ENCODE results near the gene RFX2.
"Not testable (repeated sequence)": the region's sequence is repeated elsewhere in the genome, so short reads cannot be mapped to it uniquely, and the experiment has no call there.

RFX2 gene

GRCh38 chr19:6073858-6074708, 36.2 kb downstream of the RFX2 start:
- DNase-seq = no peak

DNA sequence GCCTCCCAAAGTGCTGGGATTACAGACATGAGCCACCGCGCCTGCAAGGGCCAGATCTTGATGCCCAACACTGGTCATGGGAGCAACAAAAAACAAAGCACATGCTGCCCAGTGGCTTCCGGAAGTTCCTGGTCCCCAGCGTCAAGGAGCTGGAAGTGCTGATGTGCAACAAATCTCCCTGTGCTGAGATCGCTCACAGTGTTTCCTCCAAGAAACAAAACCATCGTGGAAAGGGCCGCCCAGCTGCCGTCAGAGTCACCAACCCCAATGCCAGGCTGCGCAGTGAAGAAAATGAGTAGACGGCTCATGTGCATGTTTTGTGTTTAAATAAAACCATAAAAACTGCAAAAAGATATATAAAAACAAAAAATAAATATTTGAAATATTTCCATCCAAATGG, 37.1 kb downstream of the RFX2 start:
- DNase-seq = not testable (repeated sequence)

- no peak for DNase-seq
Measured at GRCh38 chr19:6071875-6072274, 38.4 kb downstream of the RFX2 start.

GRCh38 chr19:6070720-6071485, 39.4 kb downstream of the RFX2 start:
- peak; percentile 95 for DNase-seq

- DNase-seq = no peak
Measured at GRCh38 chr19:6070207-6070681, 40.1 kb downstream of the RFX2 start.

DNA sequence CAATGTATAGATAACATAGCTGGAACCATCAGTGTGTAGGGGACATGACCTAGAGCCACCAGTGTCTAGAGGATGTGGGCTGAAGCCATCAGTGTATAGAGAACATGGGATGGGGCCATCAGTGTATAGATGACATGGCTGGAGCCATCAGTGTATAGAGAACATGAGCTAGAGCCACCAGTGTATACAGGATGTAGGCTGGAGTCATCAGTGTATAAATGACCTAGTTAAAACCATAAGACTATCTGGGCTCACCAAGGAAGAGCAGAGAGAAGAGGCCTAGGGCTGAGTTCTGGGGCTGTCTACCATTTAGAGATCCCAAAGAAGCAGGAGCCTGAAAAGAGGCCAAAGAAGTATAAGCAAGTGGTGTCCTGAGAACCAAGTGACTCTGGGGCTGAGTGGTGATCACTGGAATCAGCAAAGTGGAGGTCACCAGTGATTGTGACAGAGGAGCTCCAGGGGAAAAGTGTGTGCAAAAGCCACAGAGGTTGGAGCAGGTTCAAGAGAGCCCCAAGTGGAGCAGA, 41.0 kb downstream of the RFX2 start:
- no peak for DNase-seq

DNA sequence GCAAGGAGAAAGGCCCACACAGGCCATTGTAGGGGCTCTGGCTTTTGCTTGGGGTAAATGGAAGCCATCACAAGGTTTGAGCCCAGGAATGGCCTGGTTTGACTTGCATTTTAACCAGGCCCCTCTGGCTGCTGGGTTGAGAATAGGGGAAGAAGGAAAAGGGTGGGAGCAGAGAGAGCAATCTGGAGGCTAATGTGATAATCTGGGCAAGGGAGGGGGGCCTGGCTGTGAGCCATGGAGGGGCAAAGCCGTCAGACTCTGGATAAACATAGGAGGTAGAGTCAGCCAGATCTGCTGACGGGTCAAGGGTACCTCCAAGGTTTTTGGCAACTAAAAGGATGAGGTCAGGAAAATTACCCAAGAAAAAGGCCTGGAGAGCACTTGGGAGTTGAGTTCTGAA, 41.6 kb downstream of the RFX2 start:
- no peak for DNase-seq

DNA sequence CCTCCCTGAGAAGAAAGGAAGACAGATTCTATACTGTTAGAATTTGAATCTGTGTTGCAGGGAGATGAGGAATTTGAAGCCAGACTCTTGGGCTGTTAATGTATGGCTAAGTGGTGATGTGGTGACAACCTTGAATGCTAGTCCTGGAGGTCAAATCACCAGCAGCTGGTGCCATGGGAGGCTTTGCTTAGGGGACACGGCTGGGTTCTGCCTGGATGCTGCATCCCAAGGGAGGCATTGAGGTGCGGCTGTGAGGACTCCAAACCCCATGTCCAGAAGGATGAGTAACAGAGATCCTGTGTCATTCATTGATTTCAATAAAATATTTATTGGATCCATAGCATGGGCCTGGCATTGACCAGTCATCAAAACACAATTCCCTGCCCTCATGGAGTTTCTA, 42.3 kb downstream of the RFX2 start:
- no peak for DNase-seq

- DNase-seq = peak; percentile 94
Measured at GRCh38 chr19:6066661-6067646, 43.3 kb downstream of the RFX2 start.

DNA sequence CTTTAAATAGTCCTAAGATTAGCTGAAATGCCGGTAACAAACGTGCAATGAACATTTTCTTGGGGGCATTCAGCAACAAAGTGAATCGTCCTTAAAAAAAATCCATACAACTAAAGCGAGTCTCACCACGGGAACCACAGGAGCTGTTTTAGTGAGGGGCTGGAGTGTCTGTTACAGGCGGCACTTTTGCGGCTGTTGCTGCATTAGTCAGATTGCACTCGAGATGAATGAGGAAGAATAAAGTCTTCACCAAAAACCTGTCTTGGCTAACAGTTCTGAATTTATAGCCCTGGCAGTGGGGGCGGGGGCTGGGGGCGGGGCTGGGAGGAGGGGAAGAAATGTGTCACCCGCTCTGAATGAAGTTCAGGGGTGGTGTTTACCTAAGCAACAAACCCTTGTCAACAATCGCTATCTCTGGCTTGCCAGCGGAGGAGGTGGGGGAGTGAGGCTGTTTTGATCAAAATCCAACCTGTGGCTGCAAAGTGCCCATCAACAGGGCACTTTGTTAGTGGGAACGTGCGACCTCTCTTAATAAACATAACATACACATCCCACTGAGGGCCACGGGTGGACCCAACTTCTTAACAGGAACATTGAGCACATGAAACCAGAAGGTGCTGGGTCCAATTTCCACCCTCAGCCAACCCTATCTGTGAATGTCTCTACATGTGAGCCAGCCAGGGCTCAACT, 44.5 kb downstream of the RFX2 start:
- peak; percentile 77 for DNase-seq

GRCh38 chr19:6064336-6065073, 45.8 kb downstream of the RFX2 start:
- DNase-seq = no peak

GRCh38 chr19:6063576-6064335, 46.5 kb downstream of the RFX2 start:
- no peak for DNase-seq

- DNase-seq = no peak
Measured at GRCh38 chr19:6062961-6063575, 47.2 kb downstream of the RFX2 start.

DNA sequence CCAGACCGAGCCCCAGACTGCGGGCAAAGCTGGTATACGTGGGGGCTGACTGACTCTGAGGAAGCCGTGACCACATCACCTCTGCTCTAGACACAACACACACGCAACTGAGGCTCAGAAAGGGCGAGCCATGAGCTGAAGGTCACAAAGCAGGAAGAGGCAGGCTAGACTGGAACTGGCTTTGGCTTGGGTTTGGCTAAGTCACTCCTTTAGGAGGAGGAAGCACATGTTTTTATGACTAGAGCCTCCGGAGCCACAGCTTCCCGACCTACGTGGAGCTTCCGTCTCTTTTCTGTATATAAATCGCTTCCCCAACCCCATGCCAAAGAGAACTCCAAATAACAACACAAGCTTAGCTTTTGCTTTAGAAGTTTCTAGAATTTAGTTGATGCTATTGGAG, 48.0 kb downstream of the RFX2 start:
- DNase-seq = no peak

- no peak for DNase-seq
Measured at GRCh38 chr19:6061376-6062130, 48.7 kb downstream of the RFX2 start.

- DNase-seq = peak; percentile 76
Measured at GRCh38 chr19:6060600-6061375, 49.5 kb downstream of the RFX2 start.

DNA sequence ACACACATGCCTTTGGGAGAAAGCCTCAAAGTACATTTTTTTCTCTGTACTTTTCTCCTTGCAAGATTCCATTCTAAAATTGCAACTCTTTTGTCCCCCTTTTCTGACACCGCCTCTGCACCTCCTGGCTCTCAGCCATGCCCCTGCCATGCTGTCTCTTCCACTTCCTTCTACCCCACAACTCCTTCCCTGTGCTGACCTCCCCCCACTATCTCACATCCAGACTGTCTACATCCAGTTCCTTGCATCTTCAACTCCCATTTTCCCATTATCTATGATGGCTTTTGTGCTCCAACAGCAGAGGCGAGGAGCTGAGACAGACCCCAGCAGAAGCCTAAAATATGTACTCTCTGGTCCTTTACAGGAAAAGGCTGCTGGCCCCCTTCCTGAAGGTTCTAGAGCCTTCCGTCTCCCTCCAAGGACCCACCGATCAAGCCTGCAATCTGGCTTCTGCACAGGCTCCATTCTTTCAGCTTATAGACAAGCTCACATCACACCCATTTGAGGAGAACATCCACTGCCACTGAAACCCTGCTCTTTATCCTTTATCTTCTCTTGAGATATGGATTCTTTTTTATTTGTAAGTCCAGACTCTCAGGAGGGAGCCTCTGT, 50.2 kb downstream of the RFX2 start:
- no peak for DNase-seq

GRCh38 chr19:6059396-6059947, 50.8 kb downstream of the RFX2 start:
- no peak for DNase-seq
